Measurements from ENCODE around the gene IL17RA.
"Not testable (repeated sequence)": the region's sequence is repeated elsewhere in the genome, so short reads cannot be mapped to it uniquely, and the experiment has no call there.

Gene IL17RA

DNA sequence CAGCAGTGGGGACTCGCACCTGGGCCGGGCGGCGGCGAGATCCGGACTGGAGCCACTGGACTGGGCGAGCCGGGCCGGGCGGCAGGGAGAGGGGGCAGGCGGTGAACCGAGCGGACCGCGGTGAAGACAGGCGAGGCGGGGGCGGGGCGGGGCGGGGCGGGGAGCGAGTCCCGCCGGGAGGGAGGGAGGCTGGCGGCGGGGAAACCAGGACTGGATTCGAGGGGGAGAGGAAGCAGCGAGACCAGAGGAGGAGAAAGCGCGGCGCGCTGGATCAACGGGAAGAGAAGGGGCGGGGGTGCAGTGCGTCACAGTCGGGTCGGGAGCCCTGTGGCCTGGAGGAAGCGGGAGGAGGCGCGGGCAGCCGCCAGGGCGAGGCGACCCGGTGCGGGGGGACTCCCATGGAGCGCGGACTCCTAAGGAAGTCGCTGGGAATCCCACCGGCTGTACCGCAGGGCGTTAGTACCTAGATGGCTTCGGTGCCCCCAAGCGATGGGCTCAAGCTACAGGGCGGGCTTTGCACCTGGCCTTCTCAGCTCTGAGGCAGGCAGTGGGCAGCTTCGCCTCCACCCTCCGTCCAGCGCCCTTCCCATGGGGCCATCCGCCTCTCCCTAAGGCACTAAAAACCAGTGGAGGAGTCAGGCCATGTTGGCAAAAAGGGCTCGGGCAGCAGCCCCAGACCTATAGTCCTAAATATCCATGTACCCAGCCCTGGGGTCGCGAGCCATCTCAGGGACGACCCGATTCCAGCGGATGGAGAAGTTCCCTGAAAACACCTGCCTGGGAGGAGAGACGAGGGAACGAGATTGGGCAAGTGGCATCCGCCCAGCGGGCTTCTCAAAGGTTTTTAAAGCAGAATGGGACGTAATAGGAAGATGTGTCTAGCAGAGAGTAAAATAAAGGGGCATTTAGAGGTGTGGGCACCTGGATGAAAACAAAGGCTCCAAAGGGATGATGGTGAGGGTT, 36.7 kb downstream of the IL17RA start, which contains the start of gene TMEM121B:
TMEM121B (minus strand) TSS at position 128 of the 963 bp plus-strand sequence. CDS start 233 bp downstream, outside the sequence.
- peak; percentile 94 for DNase-seq

DNA sequence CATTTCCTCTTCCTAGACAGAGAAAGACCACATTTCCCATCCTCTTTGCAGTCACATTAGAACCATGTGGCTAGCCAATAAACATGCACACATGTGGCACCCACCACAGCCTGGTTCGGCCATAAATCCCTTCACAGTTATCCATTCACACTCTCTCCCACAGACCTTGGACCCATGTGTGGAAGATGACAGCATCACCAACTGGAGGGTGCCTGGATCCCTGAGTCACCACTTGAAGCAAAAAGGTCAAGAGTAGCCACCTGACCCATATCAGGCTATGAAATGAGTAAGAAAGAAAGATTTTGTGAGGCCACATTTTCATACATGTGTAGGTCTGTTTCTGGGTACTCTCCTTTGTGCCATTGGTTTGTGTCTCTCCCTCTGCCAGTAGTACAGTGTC, 45.4 kb downstream of the IL17RA start:
- DNase-seq, result no peak

- peak; percentile 52 for DNase-seq
These were observed 46.9 kb downstream of the IL17RA start for GRCh38 chr22:17131686-17132085.

DNA sequence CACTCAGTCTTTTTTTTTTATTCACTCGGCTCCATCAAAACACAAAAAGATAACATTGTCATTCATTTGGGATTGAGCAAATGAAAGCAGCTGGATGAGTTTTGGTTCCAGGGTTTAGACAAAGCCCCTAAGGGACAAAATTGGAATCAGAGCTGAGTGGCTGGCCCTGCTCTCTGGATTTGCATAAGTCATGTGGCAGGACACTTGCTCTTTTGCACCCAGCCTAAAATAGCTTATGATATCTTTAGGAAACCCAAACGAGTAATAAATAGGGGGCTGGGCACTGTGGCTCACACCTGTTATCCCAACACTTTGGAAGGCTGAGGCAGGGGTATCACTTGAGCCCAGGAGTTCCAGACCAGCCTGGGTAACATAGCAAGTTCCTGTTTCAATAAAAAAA, 47.3 kb downstream of the IL17RA start:
- DNase-seq, result no peak

- DNase-seq, result no peak
These were observed 48.3 kb downstream of the IL17RA start for GRCh38 chr22:17133137-17133536.

GRCh38 chr22:17135153-17135760, 50.5 kb downstream of the IL17RA start:
- no peak for DNase-seq

- no peak for DNase-seq
These were observed 52.4 kb downstream of the IL17RA start for GRCh38 chr22:17137170-17137569.

- no peak for DNase-seq
These were observed 53.1 kb downstream of the IL17RA start for GRCh38 chr22:17137861-17138425.

DNA sequence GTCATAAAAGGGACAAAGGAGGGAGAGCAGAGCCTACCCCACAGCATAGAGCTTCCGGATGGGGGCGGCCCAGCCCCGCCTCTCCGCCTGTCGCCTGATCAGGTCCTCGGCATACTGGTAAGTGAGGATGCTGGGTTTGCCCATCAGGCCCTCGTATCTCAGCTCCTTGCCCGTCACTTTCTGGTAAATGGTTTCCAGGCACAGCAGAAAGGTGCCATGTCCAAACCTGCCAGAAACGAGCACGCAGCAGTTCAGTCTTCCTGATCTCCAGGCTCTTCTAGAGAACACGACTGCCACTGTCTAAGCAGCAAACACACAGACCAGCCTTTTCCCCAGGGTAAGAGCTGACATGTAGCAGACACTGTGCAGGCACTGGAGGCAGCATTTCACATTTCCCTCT, 53.7 kb downstream of the IL17RA start:
- DNase-seq, result no peak

DNA sequence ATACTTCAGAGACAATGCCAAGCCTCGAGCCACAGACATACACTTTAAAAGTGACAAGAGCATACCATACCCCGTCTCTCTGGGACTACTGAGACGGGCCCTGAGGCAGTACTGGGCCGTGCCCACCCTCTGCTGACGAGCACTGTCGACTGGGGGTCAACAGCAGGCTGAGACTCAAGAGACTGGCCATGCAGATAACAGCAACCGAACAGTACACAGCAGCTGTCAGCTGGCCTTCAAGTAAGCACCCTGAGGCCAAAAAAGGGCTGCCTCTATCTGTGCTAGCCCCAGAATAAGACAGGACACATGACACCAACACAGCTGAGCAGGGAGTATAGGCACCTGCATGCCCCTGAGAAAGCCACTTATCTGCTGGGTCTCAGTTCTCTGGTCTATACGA, 55.2 kb downstream of the IL17RA start:
- DNase-seq, result no peak

DNA sequence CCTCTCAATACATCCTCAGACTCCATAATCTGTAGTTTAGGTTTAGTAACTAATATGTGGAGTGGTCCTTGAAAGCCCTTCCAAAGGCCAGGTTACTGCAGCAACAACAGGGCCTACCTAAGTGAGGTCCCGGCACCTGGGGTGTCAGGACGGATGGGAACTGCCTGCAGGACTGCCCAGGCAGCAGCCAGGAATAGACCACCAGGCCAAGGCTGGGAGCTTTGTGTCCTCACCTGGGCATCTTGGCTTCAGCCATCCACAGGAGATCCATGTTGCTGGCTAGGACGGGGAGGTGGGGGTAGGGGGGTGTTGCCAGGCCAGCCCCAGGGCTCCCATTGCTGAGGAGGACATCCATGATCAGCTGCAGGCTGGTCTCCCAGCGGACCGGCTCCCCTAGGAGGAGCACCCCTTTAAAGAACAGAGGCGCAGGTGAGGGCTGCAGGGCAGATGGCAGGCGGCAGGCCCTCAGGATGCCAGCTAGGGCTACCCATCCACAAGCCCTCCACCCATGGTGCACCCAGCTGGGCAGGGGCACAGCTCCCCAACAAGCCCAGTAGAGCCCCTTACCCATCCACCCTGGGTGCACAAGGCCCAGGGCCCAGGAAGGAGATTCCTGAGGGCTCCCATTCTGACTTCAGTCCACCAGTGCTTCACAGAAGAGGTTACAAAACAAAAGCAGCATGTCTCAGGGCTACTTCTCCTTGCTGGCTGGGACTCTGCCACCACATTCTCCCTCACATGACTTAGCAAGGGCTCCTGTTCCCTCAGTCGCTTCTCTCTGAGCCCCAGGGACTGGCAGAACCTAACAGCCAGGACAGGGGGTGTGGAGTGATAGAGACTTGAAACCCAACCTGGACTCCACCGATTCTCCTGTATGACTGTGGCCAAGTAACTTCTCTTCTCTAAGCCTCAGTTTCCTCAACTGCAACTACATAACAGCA, 56.3 kb downstream of the IL17RA start:
- no peak for DNase-seq

DNA sequence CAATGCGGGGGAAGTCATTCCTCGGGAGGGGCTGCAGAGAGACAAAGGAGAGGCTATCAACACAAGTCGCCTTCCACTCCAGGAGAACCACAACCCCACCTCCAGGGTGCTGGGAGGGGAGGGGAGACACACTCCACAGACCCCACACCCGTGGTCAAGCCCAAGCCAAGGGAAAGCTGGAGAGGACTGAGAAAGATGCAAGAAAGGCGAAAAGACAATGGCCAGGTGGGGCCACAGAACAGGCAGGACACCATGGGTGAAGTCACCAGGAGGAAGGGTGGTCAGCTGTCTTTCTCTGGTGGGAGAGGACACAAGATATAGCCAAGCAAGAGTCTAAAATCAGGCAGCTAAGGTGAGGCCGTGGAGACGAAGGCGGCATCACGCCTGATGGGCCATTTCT, 58.3 kb downstream of the IL17RA start:
- no peak for DNase-seq

DNA sequence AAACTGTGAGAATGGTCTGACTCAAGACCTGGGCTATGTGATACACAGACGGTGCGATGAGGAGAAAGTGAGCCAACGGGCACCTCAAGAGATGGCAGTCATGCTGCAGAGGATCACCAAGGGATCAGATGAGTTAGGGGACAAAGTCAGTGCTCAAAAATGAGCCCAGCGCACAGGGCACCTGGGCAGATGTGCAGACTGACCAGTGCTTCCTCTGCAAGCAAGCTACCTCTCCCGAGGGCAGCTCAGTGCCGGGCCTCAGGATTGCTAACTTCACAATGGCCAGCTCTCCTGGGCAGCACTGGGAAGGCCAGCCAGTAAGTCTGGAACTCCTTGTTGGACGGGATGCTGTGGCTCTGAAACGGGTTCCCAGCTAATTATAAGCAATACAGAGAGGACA, 59.0 kb downstream of the IL17RA start:
- no peak for DNase-seq

DNA sequence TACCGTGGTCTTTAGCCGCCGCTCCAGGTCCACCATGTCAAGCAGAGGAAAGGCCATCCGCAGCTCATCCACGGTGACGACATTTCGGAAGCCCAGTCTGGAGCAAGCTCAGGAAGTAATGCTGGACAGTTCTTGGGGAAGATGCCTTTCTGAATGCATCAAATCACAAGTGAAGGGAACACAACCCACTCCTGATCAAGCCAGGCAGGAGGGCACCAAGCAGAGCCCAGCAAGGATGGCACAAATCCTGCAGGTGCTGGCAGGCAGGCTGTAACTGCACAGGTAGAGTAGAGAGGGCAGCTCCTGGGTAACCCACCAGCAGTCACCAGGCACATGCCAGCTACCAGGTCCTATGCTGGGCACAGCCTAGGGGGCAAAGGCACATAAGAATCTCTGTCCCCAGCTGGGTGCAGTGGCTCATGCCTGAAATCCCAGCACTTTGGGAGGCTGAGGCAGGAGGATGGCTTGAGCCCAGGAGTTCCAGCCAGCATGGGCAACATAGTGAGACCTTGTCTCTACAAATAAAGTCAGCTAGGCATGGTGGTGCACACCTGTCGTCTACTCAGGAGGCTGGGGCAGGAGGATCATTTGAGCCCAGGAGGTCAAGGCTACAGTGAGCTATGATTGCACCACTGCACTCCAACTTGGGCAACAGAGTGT, 60.4 kb downstream of the IL17RA start:
- DNase-seq, result no peak

GRCh38 chr22:17147458-17147857, 62.7 kb downstream of the IL17RA start:
- not testable (repeated sequence) for DNase-seq

- DNase-seq, result no peak
These were observed 64.4 kb downstream of the IL17RA start for GRCh38 chr22:17149076-17149815.

DNA sequence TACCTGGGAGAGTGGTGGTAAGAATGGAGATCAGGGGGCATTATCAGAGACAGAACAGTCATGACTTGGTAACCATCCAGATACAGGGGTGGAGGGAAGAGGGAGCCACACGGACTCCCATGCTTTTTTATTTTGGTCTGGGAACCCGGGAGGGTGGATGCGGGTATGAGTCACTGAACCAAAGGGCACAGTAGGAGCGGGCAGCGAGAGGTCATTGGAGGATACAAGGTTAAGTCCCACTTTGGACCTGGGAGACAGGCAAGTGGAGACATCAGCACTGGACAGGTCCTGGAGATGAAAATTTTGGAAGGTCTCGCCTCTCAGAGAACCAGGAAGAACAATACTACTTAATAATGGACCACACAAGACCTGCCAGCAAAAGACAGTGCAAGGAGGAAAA, 67.5 kb downstream of the IL17RA start:
- no peak for DNase-seq

GRCh38 chr22:17152971-17153370, 68.2 kb downstream of the IL17RA start:
- no peak for DNase-seq

GRCh38 chr22:17155941-17156340, 71.1 kb downstream of the IL17RA start:
- DNase-seq, result no peak

DNA sequence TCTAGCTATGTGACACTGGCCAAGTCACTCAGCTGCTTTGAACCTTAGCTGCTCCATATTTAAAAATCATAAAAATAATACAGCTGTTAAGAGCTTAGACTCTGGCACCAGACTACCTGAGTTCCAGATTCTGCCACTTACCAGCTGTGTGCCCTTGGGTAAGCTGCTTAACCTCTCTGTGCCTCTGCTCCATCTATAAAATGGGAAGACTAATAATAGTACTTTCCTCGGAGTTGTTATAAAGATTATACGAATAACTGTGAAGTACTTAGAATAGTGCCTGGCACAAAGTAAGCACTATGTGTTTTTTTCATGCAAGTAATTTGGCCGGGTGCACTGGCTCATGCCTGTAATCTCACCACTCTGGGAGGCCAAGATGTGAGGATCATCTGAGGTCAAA, 72.9 kb downstream of the IL17RA start:
- DNase-seq, result no peak

DNA sequence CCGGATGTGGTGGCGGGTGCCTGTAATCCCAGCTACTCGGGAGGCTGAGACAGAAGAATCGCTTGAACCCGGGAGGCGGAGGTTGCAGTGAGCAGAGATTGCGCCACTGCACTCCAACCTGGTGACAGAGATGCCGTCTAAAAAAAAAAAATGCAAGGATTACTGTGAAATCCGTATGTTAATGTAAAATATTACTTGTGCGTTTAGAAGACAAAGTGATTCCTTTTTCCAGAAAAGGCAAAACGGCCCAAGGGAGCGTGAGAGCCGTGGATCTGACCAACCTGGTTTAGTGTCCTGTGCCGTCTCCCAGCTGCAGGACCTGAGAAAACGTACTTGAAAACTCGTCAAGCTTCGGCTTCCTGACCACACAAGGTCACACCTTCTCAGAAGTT, 73.4 kb downstream of the IL17RA start:
- no peak for DNase-seq
